Activated T-cell treated with anti-CD3 and anti-CD28 coated beads for 24 hours (primary cell): ENCODE results near the gene SNX24.
"Not testable (repeated sequence)": the region's sequence is repeated elsewhere in the genome, so short reads cannot be mapped to it uniquely, and the experiment has no call there.

Source experiments
- DNase-seq: peaks from one replicate; pipeline ENCODE4 v3.0.0-alpha.2; 2020; ENCODE audit warnings: low read depth

SNX24 gene

DNA sequence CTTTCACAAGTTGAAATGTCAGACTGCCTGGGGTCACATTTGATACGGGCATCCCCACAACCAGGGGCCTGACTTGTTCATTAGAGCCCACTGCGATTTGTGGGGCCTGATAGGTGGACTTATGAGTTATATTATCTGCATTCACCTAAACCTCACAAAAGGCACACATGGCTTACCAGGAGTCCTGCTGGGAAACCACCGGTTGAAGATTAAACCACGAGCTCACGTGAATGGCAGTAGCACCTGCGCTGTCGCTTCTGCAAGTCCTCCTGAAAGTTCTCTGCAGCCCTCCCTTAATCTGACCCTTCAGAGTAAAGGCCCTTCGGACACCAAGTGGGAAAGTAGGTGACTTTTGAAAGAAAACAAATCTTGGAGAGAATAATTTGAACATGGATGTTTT, 122.2 kb downstream of the SNX24 start:
- no peak for DNase-seq

GRCh38 chr5:122968056-122968455, 122.6 kb downstream of the SNX24 start:
- DNase-seq: not testable (repeated sequence)

DNA sequence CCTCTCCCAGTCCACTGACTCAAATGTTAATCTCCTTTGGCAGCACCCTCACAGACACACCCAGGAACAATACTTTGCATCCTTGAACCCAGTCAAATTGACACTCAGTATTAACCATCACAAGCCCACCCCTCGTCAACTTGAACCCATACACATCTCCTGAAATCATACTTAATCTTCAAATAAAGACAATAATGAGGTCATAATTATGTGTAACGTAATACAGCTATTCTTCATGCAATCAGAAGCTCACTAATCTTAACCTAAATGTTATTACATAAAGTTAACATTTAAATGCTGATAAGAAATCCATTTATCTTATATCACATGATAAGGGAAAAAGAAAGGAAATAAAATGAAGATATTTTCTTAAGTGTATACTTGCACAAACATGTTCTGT, 125.9 kb downstream of the SNX24 start:
- DNase-seq: no peak

- DNase-seq: no peak
These were observed 127.5 kb downstream of the SNX24 start for GRCh38 chr5:122972877-122973276.

- DNase-seq: not testable (repeated sequence)
These were observed 128.3 kb downstream of the SNX24 start for GRCh38 chr5:122973759-122974158.

- DNase-seq: not testable (repeated sequence)
These were observed 128.8 kb downstream of the SNX24 start for GRCh38 chr5:122974251-122974650.

- DNase-seq: no peak
These were observed 131.9 kb downstream of the SNX24 start for GRCh38 chr5:122977319-122977718.

GRCh38 chr5:122978068-122978467, 132.7 kb downstream of the SNX24 start:
- DNase-seq: no peak

- DNase-seq: no peak
These were observed 133.4 kb downstream of the SNX24 start for GRCh38 chr5:122978644-122979297.

DNA sequence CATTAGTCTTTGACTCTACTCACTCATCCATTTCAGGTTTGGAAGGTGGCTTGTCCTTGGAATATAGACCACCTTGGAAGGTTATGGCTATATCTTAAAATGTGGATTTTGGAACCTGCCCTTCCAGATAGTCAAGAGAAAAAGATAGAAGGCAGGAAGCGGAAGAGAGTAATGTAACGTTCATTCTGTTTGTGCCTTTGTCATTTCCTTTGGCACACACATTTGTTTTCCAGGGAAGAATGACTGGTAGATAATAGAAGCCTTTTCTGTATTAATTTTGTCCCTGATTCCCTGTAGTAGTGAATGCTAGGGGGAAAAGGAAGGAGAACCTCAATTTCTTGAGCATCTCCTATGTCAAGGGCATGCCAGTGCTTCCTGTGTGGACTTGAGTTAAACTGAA, 136.4 kb downstream of the SNX24 start:
- DNase-seq: no peak

DNA sequence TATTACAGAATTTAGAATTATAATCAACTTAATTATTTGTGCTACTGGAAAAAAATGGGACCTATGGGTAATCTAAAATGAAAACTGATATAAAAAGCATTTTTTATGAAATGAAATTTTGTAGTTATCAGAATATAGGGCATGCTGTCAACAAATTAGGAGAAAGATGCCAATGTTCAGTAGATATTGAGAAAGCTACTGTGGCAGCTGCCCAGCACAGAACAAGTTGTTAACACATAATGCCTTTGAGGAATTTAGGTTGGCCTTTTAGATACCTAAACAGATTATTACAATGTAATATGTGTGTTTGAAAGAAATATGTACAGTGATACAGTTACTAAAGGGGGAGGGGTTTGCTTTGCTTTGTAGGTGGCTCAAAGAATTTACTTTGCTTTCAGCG, 137.0 kb downstream of the SNX24 start:
- DNase-seq: no peak

DNA sequence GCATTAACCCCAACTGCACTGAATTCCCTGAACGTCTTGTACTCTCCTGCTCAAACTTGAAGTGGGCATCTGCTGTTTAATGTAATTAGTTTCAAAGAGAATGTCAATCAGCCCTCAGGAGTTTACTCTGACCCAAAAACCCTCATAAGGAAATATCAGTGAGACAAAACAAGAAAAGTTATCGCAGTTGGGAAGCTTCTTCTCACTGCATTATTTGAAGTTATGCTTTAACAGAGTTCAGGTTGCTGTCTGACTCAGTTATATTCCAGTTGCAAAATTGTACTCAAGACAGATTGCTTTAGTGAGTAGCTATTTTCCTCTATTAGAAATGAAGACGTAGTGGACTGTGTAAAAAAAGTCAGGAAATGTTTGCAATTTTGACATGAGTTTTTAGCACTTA, 139.0 kb downstream of the SNX24 start:
- no peak for DNase-seq

DNA sequence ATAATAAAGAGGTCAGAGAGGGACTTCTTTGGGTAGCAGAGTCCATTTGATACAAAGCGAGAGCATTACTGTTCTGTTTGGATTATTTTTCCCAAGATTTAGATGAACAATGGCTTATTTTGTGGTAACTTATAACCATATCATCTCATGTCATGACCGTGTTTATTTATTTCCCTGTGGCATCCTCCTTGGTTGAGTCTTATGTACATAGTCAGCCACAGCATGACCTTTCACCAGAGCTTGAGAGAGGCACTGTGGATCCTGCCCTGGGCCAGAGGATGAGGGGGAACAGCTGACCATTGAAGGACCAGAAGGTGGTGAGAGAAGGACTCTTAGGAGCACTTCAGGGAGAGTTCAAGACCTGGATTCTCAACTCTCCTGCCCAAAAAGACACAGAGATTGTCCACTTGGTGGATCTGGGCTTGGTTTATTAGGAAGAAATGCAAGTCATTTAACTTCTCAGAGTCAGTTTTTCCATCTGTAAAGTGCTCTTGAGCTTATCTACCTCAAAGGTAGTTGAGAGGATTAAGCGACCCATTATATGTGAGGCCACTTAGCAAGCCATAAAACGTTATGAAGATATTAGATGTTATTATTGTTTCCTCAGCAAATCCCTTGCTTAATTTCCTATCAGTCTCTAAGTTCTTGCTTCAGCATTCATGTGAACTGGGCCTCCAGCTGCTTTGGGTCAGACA, 139.7 kb downstream of the SNX24 start:
- DNase-seq: no peak

DNA sequence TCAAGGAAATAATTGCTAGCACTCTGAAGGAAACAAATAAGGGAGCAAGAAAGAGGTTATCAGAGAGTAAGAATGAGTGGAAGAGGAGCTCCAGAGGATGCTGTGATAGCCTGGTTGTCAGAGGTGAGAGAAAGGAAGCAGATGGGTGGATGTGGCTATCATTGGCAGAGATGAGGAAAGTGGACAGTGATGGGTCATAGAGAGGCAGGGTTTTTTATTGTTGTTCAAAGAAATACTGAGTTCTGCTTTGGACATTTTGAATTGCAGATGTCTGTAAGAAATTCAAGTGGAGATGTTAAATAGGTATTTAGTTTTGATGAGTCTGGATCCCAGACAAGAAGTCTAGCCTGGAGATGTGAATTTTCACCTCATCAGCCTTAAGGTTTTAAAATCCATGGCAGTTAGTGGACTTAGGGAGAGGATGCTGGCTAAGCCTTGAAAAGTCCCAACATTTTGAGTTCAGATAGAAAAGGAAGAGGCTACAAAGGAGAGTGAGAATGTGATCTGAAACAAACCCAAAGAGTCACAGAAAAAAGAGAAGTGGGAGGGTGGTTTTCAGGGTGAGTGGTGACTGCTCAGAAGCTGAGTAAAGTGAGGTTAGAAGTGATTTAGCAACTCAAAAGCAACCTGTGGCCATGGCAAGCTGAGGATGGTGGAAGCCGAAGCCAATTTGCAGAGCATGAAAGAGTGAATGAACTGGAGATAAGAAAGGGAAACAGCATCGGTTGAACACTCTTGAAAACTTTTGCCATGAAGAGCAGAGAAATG, 140.7 kb downstream of the SNX24 start:
- no peak for DNase-seq

DNA sequence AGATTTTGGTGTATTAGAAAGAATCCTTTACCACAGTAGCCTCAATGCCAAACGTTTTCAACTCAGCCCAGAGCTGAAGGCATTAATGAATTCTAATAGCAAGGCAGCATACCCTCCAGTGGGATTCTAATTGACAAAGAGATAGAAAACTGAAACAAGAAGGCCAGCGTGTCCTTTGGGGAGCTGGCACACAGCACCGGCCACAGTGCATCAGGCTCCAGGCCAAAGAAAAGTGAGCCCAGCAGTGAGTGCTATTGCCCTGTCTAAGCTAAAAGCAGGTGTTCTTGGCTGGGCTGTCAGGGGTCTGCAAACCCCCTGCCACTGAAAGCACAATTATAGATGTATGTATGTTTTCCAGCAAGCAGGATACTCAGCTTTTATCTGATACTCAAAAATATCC, 150.7 kb downstream of the SNX24 start:
- DNase-seq: no peak

DNA sequence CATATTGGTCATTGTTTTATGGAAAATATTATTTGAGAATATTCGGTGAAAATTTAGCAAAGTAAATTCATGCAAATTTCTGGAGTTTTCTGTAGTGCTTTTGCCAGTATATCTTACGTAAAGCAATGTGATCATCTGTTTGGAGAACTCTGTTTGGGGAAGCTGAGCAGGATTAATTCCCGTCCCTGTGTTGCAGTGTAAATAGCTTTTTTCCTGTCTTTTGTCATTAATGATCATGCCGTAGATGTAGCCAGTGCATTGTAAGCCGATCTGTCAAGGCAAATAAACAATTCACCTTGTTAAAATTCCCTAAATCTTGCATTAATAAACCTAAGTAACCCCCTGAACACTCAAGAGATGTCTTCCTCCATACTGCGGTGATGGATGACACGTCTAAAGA, 151.9 kb downstream of the SNX24 start:
- no peak for DNase-seq

GRCh38 chr5:122999947-123000563, 154.6 kb downstream of the SNX24 start:
- DNase-seq: no peak

DNA sequence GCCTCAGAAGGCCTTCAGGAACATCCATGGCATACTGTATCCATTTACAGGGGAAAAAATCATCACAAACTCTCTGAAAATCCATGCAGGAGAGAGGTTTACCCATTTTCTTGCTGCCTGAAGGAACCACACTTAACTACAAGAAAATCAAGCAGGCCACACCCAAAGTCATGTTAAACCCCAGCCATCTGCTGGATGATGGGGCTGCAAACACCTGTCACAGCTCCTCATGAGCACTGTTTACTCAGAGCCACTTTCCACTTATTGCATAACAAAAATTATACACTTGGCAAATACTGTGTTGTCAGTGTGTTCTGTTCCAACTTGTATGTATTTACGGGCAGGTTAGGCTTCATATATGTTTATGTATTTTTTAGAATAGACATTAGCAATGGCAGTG, 155.3 kb downstream of the SNX24 start:
- no peak for DNase-seq

- DNase-seq: no peak
These were observed 156.4 kb downstream of the SNX24 start for GRCh38 chr5:123001808-123002207.

GRCh38 chr5:123007182-123007581, 161.8 kb downstream of the SNX24 start:
- DNase-seq: no peak

- no peak for DNase-seq
These were observed 162.3 kb downstream of the SNX24 start for GRCh38 chr5:123007754-123008153.

- DNase-seq: no peak
These were observed 166.9 kb downstream of the SNX24 start for GRCh38 chr5:123012321-123012720.

DNA sequence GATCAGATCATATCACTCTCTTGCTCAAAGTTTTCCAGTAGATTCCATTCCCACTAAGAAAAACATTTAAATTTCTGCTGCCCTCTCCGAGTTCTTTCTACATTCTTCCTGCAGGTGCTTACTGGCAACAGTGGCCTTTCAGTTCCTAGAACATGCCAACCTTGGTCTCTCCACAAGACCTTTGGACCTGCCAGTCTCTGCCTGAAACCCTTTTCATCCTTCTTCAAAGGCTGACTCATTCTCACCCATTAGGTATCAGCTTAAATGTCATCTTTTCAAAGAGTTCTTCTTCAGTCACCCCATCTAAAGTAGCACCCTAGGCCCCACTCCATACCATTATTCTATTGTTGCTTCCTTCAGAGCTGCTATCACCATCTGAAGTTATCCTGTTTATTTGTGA, 169.3 kb downstream of the SNX24 start:
- DNase-seq: no peak
